ENCODE results near the gene MOGAT1.

The MOGAT1 gene

DNA sequence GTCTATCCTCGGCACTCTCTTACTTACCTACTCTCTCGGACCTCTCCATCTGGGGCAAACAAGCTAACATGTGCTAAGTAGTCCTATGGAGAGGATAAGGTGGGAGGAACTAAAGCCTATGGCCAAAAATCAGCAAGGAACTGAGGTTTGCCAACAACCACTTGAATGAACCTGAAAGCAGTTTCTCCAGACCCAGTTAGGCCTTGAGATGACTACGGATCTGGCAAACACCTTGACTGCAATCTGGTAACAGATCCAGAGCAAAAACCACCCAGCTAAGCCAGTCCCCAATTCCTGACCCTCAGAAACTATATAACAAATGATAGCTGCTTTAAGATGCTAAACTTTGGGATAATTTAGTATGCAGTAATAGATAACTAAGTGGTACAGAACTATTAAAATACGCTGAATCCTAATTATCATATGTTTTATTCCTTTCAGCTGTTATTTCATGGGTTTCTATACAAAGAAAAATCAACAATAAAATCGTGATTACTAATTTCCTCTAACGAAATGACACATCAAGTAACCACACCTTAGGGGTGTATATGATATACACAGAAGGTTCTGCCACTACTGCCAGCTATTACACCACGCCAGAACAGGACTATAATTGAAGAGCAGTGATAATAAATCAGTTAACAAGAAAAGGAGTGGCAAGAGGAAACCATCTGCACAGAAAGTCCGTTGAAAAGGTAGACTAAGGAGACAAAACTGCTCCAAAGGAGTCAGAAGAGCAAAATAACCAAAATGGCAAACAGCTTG lies 18.8 kb upstream of the MOGAT1 start:
- ChIA-PET POLR2A (no interaction called here), CTCF (interaction anchor here (0.7 to 1.6 kb wide), 7 partner anchors 9 to 331 kb away, joined by 3 to 4 read pairs (median 3); no protein-coding TSS in a partner anchor)
- TF ChIP-seq, protein P1, sequence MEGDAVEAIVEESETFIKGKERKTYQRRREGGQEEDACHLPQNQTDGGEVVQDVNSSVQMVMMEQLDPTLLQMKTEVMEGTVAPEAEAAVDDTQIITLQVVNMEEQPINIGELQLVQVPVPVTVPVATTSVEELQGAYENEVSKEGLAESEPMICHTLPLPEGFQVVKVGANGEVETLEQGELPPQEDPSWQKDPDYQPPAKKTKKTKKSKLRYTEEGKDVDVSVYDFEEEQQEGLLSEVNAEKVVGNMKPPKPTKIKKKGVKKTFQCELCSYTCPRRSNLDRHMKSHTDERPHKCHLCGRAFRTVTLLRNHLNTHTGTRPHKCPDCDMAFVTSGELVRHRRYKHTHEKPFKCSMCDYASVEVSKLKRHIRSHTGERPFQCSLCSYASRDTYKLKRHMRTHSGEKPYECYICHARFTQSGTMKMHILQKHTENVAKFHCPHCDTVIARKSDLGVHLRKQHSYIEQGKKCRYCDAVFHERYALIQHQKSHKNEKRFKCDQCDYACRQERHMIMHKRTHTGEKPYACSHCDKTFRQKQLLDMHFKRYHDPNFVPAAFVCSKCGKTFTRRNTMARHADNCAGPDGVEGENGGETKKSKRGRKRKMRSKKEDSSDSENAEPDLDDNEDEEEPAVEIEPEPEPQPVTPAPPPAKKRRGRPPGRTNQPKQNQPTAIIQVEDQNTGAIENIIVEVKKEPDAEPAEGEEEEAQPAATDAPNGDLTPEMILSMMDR (IDR thresholded peaks at IDR 0.05; ENCODE audit: control extremely low read depth, extremely low read depth, low read depth, missing control alignments) = no peak
- no peak for DNase-seq (ENCODE audit: extremely low spot score)

DNA sequence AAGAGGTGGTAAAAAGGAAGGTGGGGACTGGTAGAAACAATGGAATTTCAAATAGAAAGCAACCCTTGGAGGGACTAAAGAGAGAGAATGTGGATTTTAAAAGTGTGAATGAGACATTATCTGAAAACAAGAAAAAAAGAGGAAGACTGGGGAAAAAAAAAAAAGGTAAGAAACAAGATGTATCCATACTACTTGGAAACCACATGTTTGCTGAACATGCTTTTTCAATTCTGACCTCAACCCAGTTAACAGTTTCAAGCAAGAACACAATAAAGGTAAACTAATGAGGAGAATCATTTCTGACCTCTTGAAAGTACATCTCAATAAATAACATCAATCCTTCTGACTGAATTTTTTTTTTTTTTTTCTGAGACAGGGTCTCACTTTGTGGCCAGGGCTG lies 18.2 kb upstream of the MOGAT1 start:
- TF ChIP-seq, protein P1 (IDR thresholded peaks at IDR 0.05; ENCODE audit: control extremely low read depth, extremely low read depth, low read depth, missing control alignments) = no peak
- ChIA-PET CTCF (interaction anchor here (0.9 to 1.6 kb wide), 4 partner anchors 10 to 331 kb away, joined by 3 to 4 read pairs (median 4); no protein-coding TSS in a partner anchor), POLR2A (interaction anchor here (0.7 kb wide), 1 partner anchor 1244 kb away, joined by 4 read pairs; no protein-coding TSS in a partner anchor)
- no peak for DNase-seq (ENCODE audit: extremely low spot score)

DNA sequence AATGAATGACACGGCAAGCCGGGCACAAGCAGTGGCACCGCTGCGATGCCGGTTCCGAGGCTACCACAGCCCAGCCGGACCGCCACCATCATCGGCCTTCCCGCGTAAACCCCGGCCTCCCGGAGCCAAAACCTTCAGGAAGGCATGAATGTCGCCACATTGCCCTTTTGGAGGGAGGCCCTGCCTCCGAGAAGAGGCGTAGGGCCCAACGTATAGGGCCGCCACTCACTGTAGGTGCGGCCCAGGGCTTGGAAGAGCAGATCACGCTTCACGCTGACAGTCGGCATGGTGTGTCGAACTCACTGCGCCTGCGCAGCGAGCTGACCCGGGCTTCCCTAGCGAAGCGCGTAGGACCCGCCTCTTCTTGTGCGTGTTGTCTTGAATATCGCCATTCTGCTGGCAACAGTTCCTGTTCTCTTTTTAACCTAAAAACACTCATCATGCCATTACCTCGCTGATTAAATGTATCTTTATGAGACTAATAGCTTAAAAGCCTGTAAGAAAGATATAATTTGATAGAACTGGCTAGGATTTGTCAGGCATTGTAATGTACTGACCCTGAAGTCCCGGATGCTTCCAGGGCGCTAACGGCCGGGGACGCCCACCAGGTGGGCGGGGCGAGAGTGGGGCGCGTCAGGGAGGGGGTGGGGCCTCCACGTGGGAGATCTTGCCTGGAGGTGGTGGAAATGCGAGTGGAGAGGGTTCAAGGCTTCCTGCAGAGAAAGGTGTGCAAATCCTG lies 15.5 kb upstream of the MOGAT1 start, which contains the start of gene FARSB:
Gene FARSB, minus strand, starts transcription at position 306 of the 739 bp plus-strand sequence. Its CDS starts 19 bp downstream, at position 287.
- DNase-seq (ENCODE audit: extremely low spot score) = peak; percentile 95
- ChIA-PET POLR2A (interaction anchor here (0.7 kb wide), 1 partner anchor 1306 kb away, joined by 4 read pairs; no protein-coding TSS in a partner anchor), CTCF (interaction anchor here (0.8 kb wide), 1 partner anchor 35 kb away, joined by 4 read pairs; no protein-coding TSS in a partner anchor)
- TF ChIP-seq, protein P1 (IDR thresholded peaks at IDR 0.05; ENCODE audit: control extremely low read depth, extremely low read depth, low read depth, missing control alignments) = no peak

DNA sequence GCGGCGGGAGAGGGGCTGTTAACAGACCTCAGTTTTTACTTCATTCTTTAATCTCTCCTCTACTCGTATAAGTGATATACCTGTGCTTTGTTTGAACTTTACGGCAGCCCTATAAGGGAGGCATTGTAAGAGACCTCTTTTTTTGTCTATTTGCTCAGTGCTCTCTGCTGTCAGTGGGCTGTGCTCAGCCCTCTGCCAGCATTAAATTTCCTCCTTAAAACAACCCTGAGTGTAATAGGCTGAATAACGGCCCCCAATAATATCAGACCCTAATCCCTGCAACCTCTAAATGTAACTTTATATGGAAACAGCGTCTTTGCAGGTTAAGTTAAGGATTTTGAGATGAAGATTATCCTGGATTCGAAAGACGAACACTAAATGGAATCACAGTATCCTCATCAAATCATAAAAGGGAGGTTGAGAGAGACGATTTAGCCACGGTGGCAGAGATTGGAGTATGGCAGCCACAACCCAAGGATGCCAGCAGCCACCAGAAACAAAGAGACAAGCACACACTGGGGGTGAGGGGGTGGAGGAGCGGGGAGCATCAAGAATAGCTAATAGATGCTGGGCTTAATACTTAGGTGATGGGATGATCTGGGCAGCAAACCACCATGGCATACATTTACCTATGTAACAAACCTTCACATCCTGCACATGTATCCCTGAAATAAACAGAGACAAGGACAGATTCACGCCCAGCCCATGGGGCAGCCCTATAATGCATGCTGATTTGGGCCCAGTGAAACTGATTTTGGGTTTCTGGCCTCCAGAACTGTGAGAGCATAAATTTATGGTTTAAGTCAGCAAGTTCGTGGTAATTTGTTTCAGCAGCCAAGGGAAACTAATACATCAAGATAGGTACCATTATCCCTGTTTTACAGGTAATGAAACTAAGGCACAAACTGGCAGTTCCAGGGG lies 14.7 kb upstream of the MOGAT1 start:
- CTCF ChIA-PET = interaction anchor here (0.8 to 2.1 kb wide), 4 partner anchors 12 to 34 kb away, joined by 3 to 9 read pairs (median 4); no protein-coding TSS in a partner anchor
- POLR2A ChIA-PET = no interaction called here
- no peak for DNase-seq (ENCODE audit: extremely low spot score)
- TF ChIP-seq, protein P1 (IDR thresholded peaks at IDR 0.05; ENCODE audit: control extremely low read depth, extremely low read depth, low read depth, missing control alignments) = no peak

DNA sequence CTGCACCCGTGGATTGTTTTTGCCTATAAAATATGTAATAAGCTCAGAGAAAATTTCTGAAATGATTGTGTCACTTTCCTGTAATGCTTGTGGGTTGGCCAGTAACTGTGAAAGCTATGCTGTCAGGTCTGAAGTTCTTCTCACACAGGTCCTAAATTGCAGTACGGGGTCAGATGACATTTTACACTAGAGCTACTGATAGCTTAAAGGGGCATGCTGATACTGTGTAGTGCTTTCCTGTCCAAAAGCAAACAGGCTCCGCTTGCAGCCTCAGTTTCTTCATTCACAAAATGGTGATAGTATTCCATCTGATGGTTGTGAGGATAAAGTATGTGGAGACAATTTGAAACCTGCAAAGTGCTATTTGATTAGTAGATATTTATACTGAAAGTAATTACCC lies 8.0 kb upstream of the MOGAT1 start:
- CTCF ChIA-PET = interaction anchor here (1.1 to 3.4 kb wide), 6 partner anchors 9 to 45 kb away, joined by 3 to 16 read pairs (median 4); no protein-coding TSS in a partner anchor
- TF ChIP-seq, protein P1 (IDR thresholded peaks at IDR 0.05; ENCODE audit: control extremely low read depth, extremely low read depth, low read depth, missing control alignments) = no peak
- POLR2A ChIA-PET = no interaction called here
- no peak for DNase-seq (ENCODE audit: extremely low spot score)
